HepG2 (cell line): ENCODE measurements around the gene GPR179. TPM values are rescaled to one million over a fixed set of nuclear protein-coding genes. Genes with fewer than 3 reads are reported as not detected.

ENCODE experiments used
- ATAC-seq: fragments of 200-7000 bp; cut with Tn5 transposase; 3 replicates; pipeline ENCODE4 v1.9.1; 2020; ENCODE audit warnings: mild to moderate bottlenecking, moderate library complexity
- BruUV-seq: library from RNA; stranded (reverse); fragments of 400-500 nt; replicated peaks from 2 replicates; lab custom pipeline; 2021; lab: Mats Ljungman, UMichigan
- CTCF ChIA-PET: fragments of 300-600 bp; formaldehyde crosslinking; extraction: SDS; loops from one replicate; lab custom pipeline; 2021; ENCODE audit warnings: low total read pairs, inconsistent platforms, low intra/inter-chr PET ratio; lab: Yijun Ruan, JAX
- POLR2A ChIA-PET: fragments of 350-600 bp; sonication (Branson Sonifier 250); formaldehyde crosslinking; loops from one replicate; lab custom pipeline; 2020; ENCODE audit warnings: antibody characterized with exemption, inconsistent platforms; lab: Yijun Ruan, JAX
- DNase-seq: peaks from one replicate; pipeline ENCODE4 v3.0.0-alpha.2; 2015; ENCODE audit warnings: low spot score
- FAIRE-seq: peaks from 3 replicates; lab custom pipeline; 2011; peaks lifted over from hg19 to GRCh38; lab: Jason Lieb, UNC
- H2AFZ ChIP-seq: one replicate; pipeline ENCODE4 v1.6.1; 2011; ENCODE audit warnings: low read length, inconsistent platforms
- H3K27ac ChIP-seq: fragments of 300-600 bp; 3 replicates; pipeline ENCODE4 v1.8.0; 2011; ENCODE audit warnings: mixed run types, mild to moderate bottlenecking, mixed read lengths, low read length, inconsistent platforms; ENCODE audit not compliant: insufficient read depth; ENCODE audit errors: extremely low read length
- H3K27me3 ChIP-seq, 2 experiments: fragments of 200-600 bp in 1 of 2; 2 replicates in 1 of 2; 3 replicates in 1 of 2; pipeline versions ENCODE4 v1.6.0 to v1.8.0; 2011; ENCODE audit warnings: low read length in 2 of 2, mild to moderate bottlenecking in 2 of 2, moderate library complexity in 2 of 2, inconsistent platforms in 1 of 2; ENCODE audit not compliant: insufficient read depth in 2 of 2, control insufficient read depth in 1 of 2
- H3K36me3 ChIP-seq, 2 experiments: fragments of 200-600 bp in 1 of 2; replicated peaks in 1 of 2; 2 replicates in 1 of 2; 3 replicates in 1 of 2; pipeline versions ENCODE4 v1.5.1 to v1.8.0; 2011; ENCODE audit warnings: low read length in 2 of 2, inconsistent platforms in 1 of 2; ENCODE audit not compliant: insufficient read depth in 2 of 2, control insufficient read depth in 1 of 2
- H3K4me1 ChIP-seq: 2 replicates; pipeline ENCODE4 v1.5.1; 2012; ENCODE audit warnings: low read length, inconsistent platforms; ENCODE audit not compliant: insufficient read depth
- H3K4me2 ChIP-seq: 2 replicates; pipeline ENCODE4 v1.6.0; 2011; ENCODE audit warnings: low read depth, low read length, inconsistent platforms
- H3K4me3 ChIP-seq, 3 experiments: fragments of 200-600 bp in 1 of 3; sonication (generic), shearing (Covaris generic) in 1 of 3; replicated peaks in 1 of 3; 2 replicates each; pipeline ENCODE4 v1.5.1; 2011 to 2016; ENCODE audit warnings: low read length in 3 of 3, inconsistent platforms in 2 of 3, low read depth in 2 of 3, mild to moderate bottlenecking in 2 of 3, control low read depth in 1 of 3, mixed read lengths in 1 of 3; ENCODE audit not compliant: insufficient read depth in 1 of 3
- H3K79me2 ChIP-seq: one replicate; pipeline ENCODE4 v1.6.1; 2011; ENCODE audit warnings: low read length, inconsistent platforms; ENCODE audit not compliant: insufficient read depth
- H3K9ac ChIP-seq: 2 replicates; pipeline ENCODE4 v1.6.0; 2011; ENCODE audit warnings: mild to moderate bottlenecking, low read depth, low read length, inconsistent platforms; ENCODE audit not compliant: insufficient read depth
- H3K9me3 ChIP-seq: 2 replicates; pipeline ENCODE4 v1.5.1; 2012; ENCODE audit warnings: mild to moderate bottlenecking, low read length
- H4K20me1 ChIP-seq: 2 replicates; pipeline ENCODE4 v1.6.0; 2011; ENCODE audit warnings: inconsistent platforms, mild to moderate bottlenecking, low read length, moderate library complexity; ENCODE audit not compliant: insufficient read depth
- ARNT ChIP-seq: fragments of 450-650 bp; IDR thresholded peaks from 2 replicates; pipeline ENCODE4 v1.6.1; 2017
- ATAD3A ChIP-seq: sonication (generic); formaldehyde crosslinking; IDR thresholded peaks from 2 replicates; pipeline ENCODE4 v1.4.0; 2020; ENCODE audit warnings: missing genetic modification reagents
- DNMT3B ChIP-seq: conservative IDR thresholded peaks from 2 replicates; pipeline ENCODE4 v1.6.1; 2016; ENCODE audit warnings: missing biosample characterization, control low read depth
- HNF4G ChIP-seq, 2 experiments: sonication (generic) in 1 of 2; formaldehyde crosslinking in 1 of 2; IDR thresholded peaks; 2 replicates each; pipeline versions ENCODE4 v1.4.0 to v1.6.1; 2011 to 2020; ENCODE audit warnings: borderline replicate concordance in 2 of 2, low read depth in 2 of 2, mild to moderate bottlenecking in 2 of 2, low read length in 1 of 2, missing genetic modification reagents in 1 of 2, moderate library complexity in 1 of 2
- HOXA7 ChIP-seq: sonication (generic); formaldehyde crosslinking; IDR thresholded peaks from 2 replicates; pipeline ENCODE4 v1.8.1; 2022; ENCODE audit warnings: mild to moderate bottlenecking, missing genetic modification reagents, moderate library complexity
- NPAS2 ChIP-seq: sonication (generic); formaldehyde crosslinking; IDR thresholded peaks from 2 replicates; pipeline ENCODE4 v1.8.0; 2022; ENCODE audit warnings: mild to moderate bottlenecking, missing genetic modification reagents, borderline replicate concordance
- SMAD1 ChIP-seq: sonication (generic); formaldehyde crosslinking; IDR thresholded peaks from 2 replicates; pipeline ENCODE4 v1.4.0; 2020; ENCODE audit warnings: missing genetic modification reagents, low read depth, mild to moderate bottlenecking, borderline replicate concordance
- STAG1 ChIP-seq: sonication (generic); formaldehyde crosslinking; IDR thresholded peaks from 2 replicates; pipeline ENCODE4 v1.4.0; 2020; ENCODE audit warnings: missing genetic modification reagents
- XBP1 ChIP-seq: sonication (generic); formaldehyde crosslinking; IDR thresholded peaks from 2 replicates; pipeline ENCODE4 v1.5.0; 2020; ENCODE audit warnings: missing genetic modification reagents
- ZNF598 ChIP-seq: sonication (generic); formaldehyde crosslinking; IDR thresholded peaks from 2 replicates; pipeline ENCODE4 v1.5.1; 2020; ENCODE audit warnings: mild to moderate bottlenecking, missing genetic modification reagents, borderline replicate concordance
- ZNF761 ChIP-seq: sonication (generic); formaldehyde crosslinking; conservative IDR thresholded peaks from 2 replicates; pipeline ENCODE4 v1.4.0; 2020; ENCODE audit warnings: mild to moderate bottlenecking, missing genetic modification reagents
- ZSCAN21 ChIP-seq: sonication (generic); formaldehyde crosslinking; IDR thresholded peaks from 2 replicates; pipeline ENCODE4 v1.8.0; 2022; ENCODE audit warnings: mild to moderate bottlenecking, missing genetic modification reagents, moderate library complexity, borderline replicate concordance
- WGBS: methylation state at CpG from one replicate; pipeline ENCODE4 v1.1.6; 2017; ENCODE audit warnings: low lambda C conversion rate; 5-methylcytosine and 5-hydroxymethylcytosine counted together
- in situ Hi-C: cut with HindIII; loops from 2 replicates; pipeline ENCODE4 v1.10.0; 2017; ENCODE audit warnings: low pct_unique_long_range_greater_than_20kb; ENCODE audit not compliant: extremely low pct_ligation_motif_present
- intact Hi-C: fragments of 100-400 bp; cut with micrococcal nuclease; formaldehyde crosslinking; loops from one replicate; pipeline ENCODE4 v1.10.0; 2022; ENCODE audit not compliant: unreplicated experiment
- polyA plus RNA-seq, 8 experiments: library from polyadenylated mRNA; depleted of rRNA in 3 of 8; stranded (reverse) in 7 of 8; unstranded in 1 of 8; fragments of >200 nt; fragmentation: Illumina TruSeq in 4 of 8; extraction: Trizol in 4 of 8; gene quantifications; 2 replicates each; pipeline versions ENCODE4 v1.2.1 to v1.2.3, GENCODE V29; 2011 to 2016; ENCODE audit warnings: low read depth in 4 of 8, missing spikeins in 1 of 8, mixed read lengths in 1 of 8; ENCODE audit not compliant: insufficient read depth in 1 of 8
- total RNA-seq, 5 experiments: library from RNA; depleted of rRNA; stranded (reverse); fragments of >200 nt; fragmentation: Illumina TruSeq; extraction: Trizol; gene quantifications; 2 replicates each; pipeline ENCODE4 v1.2.3, GENCODE V29; 2016; ENCODE audit warnings: low read depth in 1 of 5

Gene GPR179
- total and polyA plus RNA-seq, 2 of the 13 experiments (the other 11 are each of a cell fraction or from before 2014, with no cell fraction given): 0.03 TPM; not detected in 1

GRCh38 chr17:38322897-38323296 lies 20.9 kb downstream of the GPR179 start:
- Histone ChIP-seq H3K27me3 (no peaks in the 10 kb centered on the region), H3K9me3 (no peaks in the 10 kb centered on the region), H2AFZ (no peak overlapping the region), H4K20me1 (no peaks in the 10 kb centered on the region), H3K4me2 (no peak overlapping the region), H3K4me3 (no peak overlapping the region), H3K36me3 (peaks cover 23 to 42% of the 10 kb centered on the region in 2 experiments), H3K27ac (no peak overlapping the region), H3K79me2 (no peaks in the 10 kb centered on the region), H3K4me1 (peaks cover 17% of the 10 kb centered on the region), H3K9ac (no peak overlapping the region)
- intact Hi-C loops: no loop called here
- CTCF ChIA-PET: no interaction called here
- WGBS: 98% methylated on average over 1 of the region's 1 CpG
- FAIRE-seq (no peak), DNase-seq (no peak), ATAC-seq (no peak)
- POLR2A ChIA-PET: interaction anchor here (1.1 to 1.9 kb wide), 2 partner anchors 8 to 29 kb away, joined by 5 to 7 read pairs; partner anchors contain the start of gene SOCS7
- TF ChIP-seq XBP1 (no peak), ATAD3A (CRISPR knock-in tag) (no peak), SMAD1 (CRISPR knock-in tag) (no peak), ZSCAN21 (CRISPR knock-in tag) (no peak), HNF4G (IDR thresholded peaks at IDR 0.05; ENCODE audit: borderline replicate concordance, low read depth, low read length) (no peak), HNF4G (CRISPR knock-in tag; IDR thresholded peaks at IDR 0.05; ENCODE audit: borderline replicate concordance, low read depth) (no peak), NPAS2 (CRISPR knock-in tag) (no peak), ARNT (no peak), STAG1 (no peak), DNMT3B (CRISPR knock-in tag) (no peak), ZNF598 (CRISPR knock-in tag) (no peak), ZNF761 (CRISPR knock-in tag) (no peak), HOXA7 (CRISPR knock-in tag) (no peak)
- no TSS peak for BruUV-seq
- in situ Hi-C loops: no loop called here
